SK-N-SH (cell line): ENCODE results near the gene TRIP4.

Source experiments
- CTCF ChIP-seq: fragments of 200-600 bp; sonication (generic); IDR thresholded peaks from 2 replicates; pipeline ENCODE4 v1.6.1; 2017; ENCODE audit warnings: antibody characterized with exemption, mild to moderate bottlenecking, moderate library complexity
- PBX3 ChIP-seq: IDR thresholded peaks from 2 replicates; pipeline ENCODE4; 2012
- RCOR1 ChIP-seq: fragments of 150-350 bp; IDR thresholded peaks from 2 replicates; pipeline ENCODE4 v1.6.1; 2017; ENCODE audit warnings: antibody characterized with exemption, low read length
- REST ChIP-seq: IDR thresholded peaks from 2 replicates; pipeline ENCODE4 v1.6.1; 2012; ENCODE audit warnings: mild to moderate bottlenecking, low read depth, low read length, moderate library complexity

- TF ChIP-seq REST: no peak
- no peak for TF ChIP-seq CTCF
- TF ChIP-seq PBX3: no peak
- no peak for TF ChIP-seq RCOR1
These were observed 78.9 kb downstream of the TRIP4 start for GRCh38 chr15:64466408-64467141.
